Kidney (tissue), 14 donors: ENCODE results near the gene PCDHGA2. TPM values are rescaled to one million over a fixed set of nuclear protein-coding genes. Genes with fewer than 3 reads are reported as not detected.

Source experiments
- DNase-seq, 5 donors: peaks; one replicate each; pipeline ENCODE4 v3.0.0-alpha.2; 2013 to 2020
- FAIRE-seq: peaks from 2 replicates; lab custom pipeline; 2012; peaks lifted over from hg19 to GRCh38; lab: Jason Lieb, UNC
- H3K27ac ChIP-seq, 2 donors: one replicate each; pipeline ENCODE4 v1.7.0; 2013; ENCODE audit warnings: low read depth in 2 of 2, low read length in 2 of 2, inconsistent platforms in 1 of 2
- H3K27me3 ChIP-seq: one replicate; pipeline ENCODE4 v1.7.1; 2013; ENCODE audit warnings: low read length, inconsistent platforms; ENCODE audit not compliant: control insufficient read depth, insufficient read depth
- H3K36me3 ChIP-seq, 3 donors: one replicate each; pipeline versions ENCODE4 v1.7.0 to v1.7.1; 2013; ENCODE audit warnings: low read length in 3 of 3, control low read depth in 1 of 3, inconsistent platforms in 1 of 3; ENCODE audit not compliant: insufficient read depth in 3 of 3, control insufficient read depth in 2 of 3
- H3K4me1 ChIP-seq, 3 donors: one replicate each; pipeline versions ENCODE4 v1.7.0 to v1.7.1; 2013; ENCODE audit warnings: low read length in 3 of 3, inconsistent platforms in 1 of 3, low read depth in 1 of 3; ENCODE audit not compliant: control insufficient read depth in 2 of 3, insufficient read depth in 2 of 3
- H3K4me3 ChIP-seq, 3 donors: one replicate each; pipeline versions ENCODE4 v1.7.0 to v1.8.1; 2013; ENCODE audit warnings: low read length in 3 of 3, control low read depth in 1 of 3, inconsistent platforms in 1 of 3
- H3K9ac ChIP-seq, 3 donors: one replicate each; pipeline versions ENCODE4 v1.7.0 to v1.7.1; 2013; ENCODE audit warnings: low read length in 3 of 3, control low read depth in 1 of 3, inconsistent platforms in 1 of 3
- H3K9me3 ChIP-seq, 3 donors: one replicate each; pipeline versions ENCODE4 v1.7.0 to v1.7.1; 2013; ENCODE audit warnings: low read length in 3 of 3, control low read depth in 1 of 3, inconsistent platforms in 1 of 3; ENCODE audit not compliant: control insufficient read depth in 2 of 3, insufficient read depth in 1 of 3
- CTCF ChIP-seq: IDR thresholded peaks from 3 replicates; pipeline ENCODE4 v1.5.1; 2012; ENCODE audit warnings: mild to moderate bottlenecking, moderate library complexity, borderline replicate concordance; ENCODE audit not compliant: insufficient read depth; ENCODE audit errors: extremely low read depth
- intact Hi-C: fragments of 100-400 bp; cut with DNase I; formaldehyde crosslinking; loops from one replicate; pipeline ENCODE4 v1.11.1; 2022
- polyA plus RNA-seq: library from polyadenylated mRNA; stranded (reverse); fragments of 350-450 nt; fragmentation: Illumina TruSeq; extraction: RNeasy Lipid Tissue Mini Kit (QIAGEN cat#74804); gene quantifications from one replicate; pipeline ENCODE4 v1.2.3, GENCODE V29; 2014; ENCODE audit warnings: low read depth, low replicate concordance; ENCODE audit not compliant: insufficient read depth
- total RNA-seq: library from RNA; stranded (reverse); fragmentation: NEBNext Ultra II Directional; extraction: Animal tissue kit (Norgen Biotek cat#: 25700); gene quantifications from one replicate; pipeline ENCODE4 v1.2.1, GENCODE V29; 2021
- donor health status: control.
- donor health status: control.
- donor health status: control.
- donor health status: control.
- donor health status: control.
- donor health status: DM: yes; HTN: yes; CAD: no.
- donor health status: Normal renal cell carcinoma (clear cell type).

PCDHGA2 gene
- total and polyA plus RNA-seq, 2 donors from 2014 or later: 0.73 to 4.7 TPM

DNA sequence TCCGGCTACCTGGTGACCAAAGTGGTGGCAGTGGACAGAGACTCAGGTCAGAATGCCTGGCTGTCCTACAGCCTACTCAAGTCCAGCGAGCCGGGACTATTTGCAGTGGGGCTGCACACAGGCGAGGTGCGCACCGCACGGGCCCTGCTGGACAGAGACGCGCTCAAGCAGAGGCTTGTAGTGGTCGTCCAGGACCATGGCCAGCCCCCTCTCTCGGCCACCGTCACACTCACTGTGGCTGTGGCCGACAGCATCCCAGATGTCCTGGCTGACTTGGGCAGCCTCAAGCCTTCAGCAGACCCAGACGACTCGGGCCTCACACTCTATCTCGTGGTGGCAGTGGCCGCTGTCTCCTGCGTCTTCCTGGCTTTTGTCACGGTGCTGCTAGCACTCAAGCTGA lies 18.4 kb downstream of the PCDHGA2 start:
- TF ChIP-seq CTCF: no peak
- Histone ChIP-seq H3K27ac (no peak overlapping the region), H3K4me3 (no peak overlapping the region), H3K27me3 (no peaks in the 10 kb centered on the region), H3K9ac (no peak overlapping the region), H3K36me3 (no peaks in the 10 kb centered on the region), H3K9me3 (peaks cover 2 to 71% (median 16%) of the 10 kb centered on the region in 3 donors), H3K4me1 (no peaks in the 10 kb centered on the region)
- intact Hi-C loops: no loop called here
- FAIRE-seq (no peak), DNase-seq (no peak)

DNA sequence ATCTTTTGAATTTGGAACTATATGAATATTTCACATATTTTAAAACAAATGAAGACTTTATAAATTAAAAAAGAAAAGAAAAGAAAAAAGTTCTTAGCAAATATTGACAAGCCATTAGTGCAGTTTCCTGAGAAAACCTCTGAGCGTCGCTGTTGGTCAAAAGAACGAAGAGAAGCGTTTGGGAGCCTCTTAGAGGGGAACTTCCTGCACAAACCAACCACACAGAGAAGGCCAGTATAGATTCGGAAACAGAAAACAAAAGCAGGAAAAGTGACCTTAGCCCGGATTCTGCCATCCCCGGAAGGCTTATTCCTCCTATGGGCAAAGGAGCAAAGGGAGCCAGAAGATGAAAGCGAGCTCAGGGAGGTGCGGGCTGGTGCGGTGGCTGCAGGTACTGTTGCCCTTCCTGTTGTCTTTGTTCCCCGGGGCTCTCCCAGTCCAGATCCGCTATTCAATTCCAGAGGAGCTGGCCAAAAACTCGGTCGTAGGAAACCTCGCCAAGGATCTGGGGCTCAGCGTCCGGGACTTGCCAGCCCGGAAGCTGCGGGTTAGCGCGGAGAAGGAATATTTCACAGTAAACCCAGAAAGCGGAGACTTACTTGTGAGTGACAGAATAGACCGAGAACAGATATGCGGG lies 21.3 kb downstream of the PCDHGA2 start, which contains the start of gene PCDHGB2:
TSS of gene PCDHGB2 (plus strand) at position 205 of the 637 bp plus-strand sequence. CDS start at position 347, 142 bp downstream.
- Histone ChIP-seq H3K9me3 (peaks cover 2 to 88% (median 28%) of the 10 kb centered on the region in 3 donors), H3K27ac (no peak within 1 kb of the TSS), H3K4me1 (no peaks in the 10 kb centered on the region), H3K4me3 (peak within 1 kb of the TSS in 2 of 3 donors; percentile 16 to 36), H3K36me3 (no peaks in the 10 kb centered on the region), H3K9ac (no peak within 1 kb of the TSS), H3K27me3 (no peaks in the 10 kb centered on the region)
- no peak for TF ChIP-seq CTCF
- no peak for DNase-seq
- no peak for FAIRE-seq
- intact Hi-C loops: no loop called here

DNA sequence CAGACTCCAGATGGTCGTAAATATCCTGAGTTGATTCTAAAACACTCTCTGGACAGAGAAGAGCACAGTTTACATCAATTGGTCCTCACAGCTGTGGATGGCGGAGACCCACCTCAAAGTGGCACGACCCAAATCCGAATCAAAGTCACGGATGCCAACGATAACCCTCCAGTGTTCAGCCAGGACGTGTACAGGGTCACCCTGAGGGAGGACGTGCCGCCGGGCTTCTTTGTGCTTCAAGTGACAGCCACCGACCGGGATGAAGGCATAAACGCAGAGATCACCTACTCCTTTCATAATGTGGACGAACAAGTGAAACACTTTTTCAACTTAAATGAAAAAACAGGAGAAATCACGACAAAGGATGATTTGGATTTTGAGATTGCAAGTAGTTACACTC lies 22.1 kb downstream of the PCDHGA2 start:
- no peak for FAIRE-seq
- no peaks in the 10 kb centered on the region for H3K27me3 ChIP-seq

More for the DNA sequence above, 22.1 kb downstream of the PCDHGA2 start:
- intact Hi-C loops: no loop called here
- no peak for TF ChIP-seq CTCF
- Histone ChIP-seq H3K9ac (no peak overlapping the region), H3K4me3 (peak overlapping the region in 2 of 3 donors; percentile 16 to 36), H3K36me3 (no peaks in the 10 kb centered on the region), H3K4me1 (no peaks in the 10 kb centered on the region), H3K27ac (no peak overlapping the region), H3K9me3 (peaks cover 2 to 90% (median 31%) of the 10 kb centered on the region in 3 donors)
- no peak for DNase-seq
